Measurements from ENCODE around the gene CXCR3.
"Not testable (repeated sequence)": the region's sequence is repeated elsewhere in the genome, so short reads cannot be mapped to it uniquely, and the experiment has no call there.

The CXCR3 gene

DNA sequence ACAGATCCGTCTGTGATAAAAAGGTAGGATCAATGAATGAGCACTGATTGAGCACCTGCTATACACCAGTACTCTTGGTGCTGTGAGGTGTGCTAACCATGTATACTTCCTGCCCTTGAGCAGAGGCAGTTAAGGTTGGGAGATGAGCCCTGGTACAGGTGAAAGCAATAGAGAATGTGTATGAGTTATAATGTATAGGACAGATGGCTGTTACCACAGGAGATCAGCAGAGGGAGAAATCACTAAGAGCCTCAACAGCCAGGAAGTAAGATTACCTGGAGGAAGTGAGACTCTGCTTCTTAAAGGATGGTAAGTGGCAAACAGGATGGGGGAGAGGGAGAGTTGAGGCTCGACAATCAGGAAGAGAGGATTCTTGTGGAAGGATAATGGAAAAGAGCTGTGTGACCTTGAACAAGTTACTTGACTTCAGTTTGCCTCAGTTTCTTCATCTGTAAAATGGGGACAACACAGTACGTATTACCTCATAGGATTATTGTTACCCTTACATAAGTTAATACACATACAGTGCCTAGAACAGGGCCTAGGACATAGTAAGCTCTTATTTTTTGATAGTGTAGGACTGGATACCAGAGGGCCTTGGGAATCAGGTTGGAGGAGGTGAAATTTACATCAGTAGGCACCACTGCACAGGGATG, 9.1 kb downstream of the CXCR3 start:
- DNase-seq (ENCODE audit: low read depth): no peak

- DNase-seq (ENCODE audit: low read depth): no peak
These were observed 10.8 kb downstream of the CXCR3 start for GRCh38 chrX:71607488-71607887.

DNA sequence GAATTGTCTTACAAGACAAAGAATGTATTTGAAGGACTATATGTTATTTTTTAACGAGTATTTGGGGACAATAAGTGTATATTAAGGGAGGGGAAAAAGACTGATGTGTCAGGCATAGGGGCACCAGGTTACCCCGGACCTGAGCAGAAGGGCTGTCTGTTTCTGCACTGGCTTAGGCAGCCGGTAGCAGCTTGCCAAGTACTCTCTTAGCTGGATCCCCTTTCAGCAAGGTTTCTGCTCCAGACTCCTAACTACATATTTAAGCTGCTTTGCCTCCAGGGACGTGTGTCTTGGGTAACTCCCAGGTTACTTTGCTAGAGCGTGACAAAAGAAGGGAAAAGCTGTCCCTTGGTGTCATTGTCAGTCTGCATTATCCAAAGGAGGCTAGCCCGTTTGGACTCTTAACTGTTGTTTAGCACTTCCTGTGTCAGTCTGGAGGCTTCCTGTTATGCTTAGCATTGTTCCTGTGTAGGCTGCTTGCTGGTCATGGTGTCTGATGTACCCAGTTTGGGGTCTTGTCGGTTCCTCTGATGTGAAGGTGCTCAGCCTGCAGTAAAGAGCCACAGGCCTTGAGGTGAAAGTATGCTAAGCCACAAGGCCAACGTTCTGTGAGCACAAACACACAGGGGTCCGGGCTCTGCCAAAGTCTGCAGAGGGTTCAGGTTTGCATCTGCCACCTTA, 11.6 kb downstream of the CXCR3 start:
- DNase-seq (ENCODE audit: low read depth): no peak

DNA sequence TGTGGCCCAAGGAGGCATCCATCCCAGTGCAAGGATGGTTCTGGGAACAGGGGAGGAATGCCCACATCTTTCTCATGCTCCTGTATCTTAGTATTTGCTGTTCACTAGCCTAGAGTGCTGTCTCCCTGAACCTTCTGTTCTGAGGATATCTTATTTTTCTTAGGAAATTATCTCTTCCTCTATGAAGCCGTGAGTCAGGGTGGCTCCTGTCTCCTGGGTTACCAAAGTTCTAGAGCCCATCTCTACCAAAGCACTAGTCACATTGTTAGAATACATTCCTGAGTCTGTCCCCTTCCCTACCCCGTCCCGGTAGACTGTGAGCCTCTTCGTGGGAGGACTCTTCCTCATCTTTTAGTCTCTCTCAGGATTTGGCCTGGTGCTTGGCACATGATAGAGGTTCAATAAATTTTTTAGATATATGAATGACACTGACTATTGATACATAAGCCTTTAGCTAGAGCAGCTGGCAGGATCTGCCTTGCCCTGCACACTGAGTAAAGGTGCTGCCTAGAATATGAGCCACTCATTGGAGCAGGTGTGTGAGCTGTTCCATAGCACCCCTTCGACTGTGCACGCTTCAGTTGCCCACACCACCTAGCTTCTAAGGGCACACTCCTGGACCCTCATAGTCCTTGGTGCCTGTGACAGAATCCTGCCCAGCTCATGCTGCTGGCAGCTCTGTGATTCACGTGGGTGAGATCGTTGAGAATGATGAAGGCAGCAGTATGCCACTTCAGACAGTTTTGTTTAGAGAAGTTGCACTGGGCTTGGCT, 13.3 kb downstream of the CXCR3 start:
- no peak for DNase-seq (ENCODE audit: low read depth)

- no peak for DNase-seq (ENCODE audit: low read depth)
These were observed 14.2 kb downstream of the CXCR3 start for GRCh38 chrX:71604141-71604540.

GRCh38 chrX:71603618-71604017, 14.7 kb downstream of the CXCR3 start:
- no peak for DNase-seq (ENCODE audit: low read depth)

GRCh38 chrX:71599965-71600364, 18.3 kb downstream of the CXCR3 start:
- DNase-seq (ENCODE audit: low read depth): no peak

DNA sequence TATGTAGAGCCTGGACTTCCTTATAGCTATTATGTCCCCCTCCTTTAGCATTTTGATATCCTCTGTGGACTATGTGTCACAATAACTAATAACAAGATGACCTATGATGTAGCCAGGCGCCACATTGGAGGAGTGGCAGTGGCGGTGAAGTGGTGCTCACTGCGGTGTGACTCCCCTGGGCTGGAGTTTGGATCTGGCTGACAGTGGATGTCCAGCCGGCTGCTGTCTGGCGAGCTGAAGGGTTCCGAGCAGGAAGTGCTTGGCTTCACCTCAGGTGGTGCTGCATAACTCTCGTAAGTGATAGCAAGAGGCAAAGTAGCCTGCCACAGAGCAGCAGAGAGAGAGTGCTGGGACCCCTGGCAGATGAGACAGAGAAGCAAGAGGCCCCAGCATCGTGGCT, 25.1 kb downstream of the CXCR3 start:
- DNase-seq (ENCODE audit: low read depth): not testable (repeated sequence)

DNA sequence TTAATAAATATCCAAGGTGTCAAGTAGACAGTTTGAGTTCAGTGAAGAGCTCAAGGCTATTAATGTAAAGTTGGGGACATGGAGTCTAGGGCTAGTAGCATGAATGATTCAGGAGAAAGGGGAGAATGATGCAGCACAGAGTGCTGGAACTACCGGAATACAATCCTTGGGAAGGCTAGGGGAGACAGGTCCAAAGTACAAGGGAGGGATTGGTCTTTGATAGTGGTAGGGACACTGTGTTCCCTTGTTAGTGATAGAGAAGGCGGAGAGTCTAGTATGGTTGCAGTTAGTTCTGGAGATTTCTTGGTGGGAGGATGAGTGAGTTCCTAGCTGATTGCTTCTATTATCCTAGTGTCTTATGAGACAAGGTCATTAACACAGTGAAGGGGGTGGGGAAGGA, 31.4 kb downstream of the CXCR3 start:
- no peak for DNase-seq (ENCODE audit: low read depth)

DNA sequence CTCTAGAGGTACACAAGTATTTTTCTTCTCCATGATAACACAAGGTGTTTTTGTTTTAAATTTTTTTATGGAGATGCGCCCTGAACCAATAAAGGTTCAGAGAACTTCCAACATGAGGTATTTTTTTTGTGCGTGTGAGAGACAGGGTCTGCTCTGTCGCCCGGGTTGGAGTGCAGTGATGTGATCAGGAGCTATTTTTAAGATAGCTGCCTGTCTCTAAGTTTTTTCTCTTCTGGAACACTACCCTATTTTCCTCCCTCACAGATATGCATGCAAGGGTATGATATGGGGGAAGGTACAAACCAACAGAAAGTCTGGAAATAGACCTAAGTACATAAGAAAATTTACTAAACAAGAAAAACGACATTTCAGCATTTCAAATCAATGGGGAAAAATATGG, 37.1 kb downstream of the CXCR3 start:
- no peak for DNase-seq (ENCODE audit: low read depth)

GRCh38 chrX:71579990-71580380, 38.3 kb downstream of the CXCR3 start:
- no peak for DNase-seq (ENCODE audit: low read depth)

- no peak for DNase-seq (ENCODE audit: low read depth)
These were observed 38.9 kb downstream of the CXCR3 start for GRCh38 chrX:71579136-71579989.

GRCh38 chrX:71578253-71579135, 39.8 kb downstream of the CXCR3 start, which contains the start of gene GCNA:
Gene GCNA (plus strand): TSS chrX:71578437. CDS start chrX:71580822, 2,385 bp downstream.
- no peak for DNase-seq (ENCODE audit: low read depth)

- DNase-seq (ENCODE audit: low read depth): no peak
These were observed 40.6 kb downstream of the CXCR3 start for GRCh38 chrX:71577682-71578081.

DNA sequence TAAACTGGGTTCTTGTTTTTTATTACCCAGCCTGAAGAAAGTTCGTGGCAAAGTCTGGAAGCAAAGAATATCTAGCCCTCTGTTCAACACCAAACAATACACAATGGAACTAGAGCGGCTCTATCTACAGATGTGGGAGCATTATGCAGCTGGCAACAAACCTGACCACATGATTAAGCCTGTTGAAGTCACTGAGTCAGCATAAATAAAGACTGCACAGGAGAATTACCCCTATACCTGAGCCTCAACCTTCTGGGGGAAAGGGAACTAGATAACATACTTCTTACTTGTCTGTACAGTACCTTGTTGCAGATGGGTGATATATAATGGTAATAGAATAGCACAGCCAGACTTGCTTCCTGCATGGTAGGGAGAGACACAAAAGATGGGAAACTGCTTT, 44.7 kb downstream of the CXCR3 start:
- DNase-seq (ENCODE audit: low read depth): no peak

DNA sequence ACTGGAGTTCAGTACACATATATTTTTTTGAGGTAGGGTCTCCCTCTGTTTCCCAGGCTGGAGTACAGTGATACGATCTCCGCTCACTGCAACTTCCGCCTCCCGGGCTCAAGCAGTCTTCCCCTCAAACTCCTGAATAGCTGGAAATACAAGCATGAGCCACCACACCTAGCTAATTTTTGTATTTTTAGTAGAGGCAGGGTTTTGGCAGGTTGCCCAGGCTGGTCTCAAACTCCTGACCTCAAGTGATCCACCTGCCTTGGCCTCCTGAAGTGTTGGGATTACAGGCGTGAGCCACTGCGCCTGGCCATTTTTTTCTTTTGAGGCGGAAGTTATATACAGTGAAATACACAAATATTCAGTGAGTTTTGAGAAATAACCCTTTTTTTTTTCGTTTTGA, 46.9 kb downstream of the CXCR3 start:
- DNase-seq (ENCODE audit: low read depth): not testable (repeated sequence)

Data from activated T-cell treated with anti-CD3 and anti-CD28 coated beads for 48 hours (primary cell).